GM12801 (cell line): ENCODE results near the gene CSK.

Source experiments
- TF ChIP-seq, protein P1 (sequence below): IDR thresholded peaks from one replicate; pipeline ENCODE4 v1.5.1; 2011; ENCODE audit warnings: control low read depth; ENCODE audit not compliant: insufficient read length; ENCODE audit errors: extremely low read depth

The CSK gene

DNA sequence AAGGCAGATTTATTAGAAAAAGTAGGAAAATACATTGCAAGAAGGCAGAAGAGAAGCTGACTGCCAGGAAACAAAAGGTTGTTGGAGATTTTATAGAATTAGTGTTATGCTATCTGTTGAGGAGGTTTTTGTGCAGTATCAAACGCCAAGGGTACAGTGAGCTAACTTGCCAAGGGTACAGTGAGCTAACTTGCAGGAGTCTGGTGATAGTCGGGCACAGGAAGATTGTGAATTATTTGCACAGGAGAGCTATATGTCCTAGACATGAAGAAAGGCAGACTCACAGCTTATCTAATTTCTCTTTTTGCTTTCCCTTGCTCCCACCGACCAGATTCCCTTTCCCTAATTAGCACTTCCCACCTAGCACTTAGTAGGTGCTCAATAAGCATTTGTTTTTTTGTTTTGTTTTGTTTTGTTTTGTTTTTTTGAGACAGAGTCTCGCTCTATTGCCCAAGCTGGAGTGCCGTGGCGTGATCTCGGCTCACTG, 2.7 kb upstream of the CSK start:
- TF ChIP-seq, protein P1, sequence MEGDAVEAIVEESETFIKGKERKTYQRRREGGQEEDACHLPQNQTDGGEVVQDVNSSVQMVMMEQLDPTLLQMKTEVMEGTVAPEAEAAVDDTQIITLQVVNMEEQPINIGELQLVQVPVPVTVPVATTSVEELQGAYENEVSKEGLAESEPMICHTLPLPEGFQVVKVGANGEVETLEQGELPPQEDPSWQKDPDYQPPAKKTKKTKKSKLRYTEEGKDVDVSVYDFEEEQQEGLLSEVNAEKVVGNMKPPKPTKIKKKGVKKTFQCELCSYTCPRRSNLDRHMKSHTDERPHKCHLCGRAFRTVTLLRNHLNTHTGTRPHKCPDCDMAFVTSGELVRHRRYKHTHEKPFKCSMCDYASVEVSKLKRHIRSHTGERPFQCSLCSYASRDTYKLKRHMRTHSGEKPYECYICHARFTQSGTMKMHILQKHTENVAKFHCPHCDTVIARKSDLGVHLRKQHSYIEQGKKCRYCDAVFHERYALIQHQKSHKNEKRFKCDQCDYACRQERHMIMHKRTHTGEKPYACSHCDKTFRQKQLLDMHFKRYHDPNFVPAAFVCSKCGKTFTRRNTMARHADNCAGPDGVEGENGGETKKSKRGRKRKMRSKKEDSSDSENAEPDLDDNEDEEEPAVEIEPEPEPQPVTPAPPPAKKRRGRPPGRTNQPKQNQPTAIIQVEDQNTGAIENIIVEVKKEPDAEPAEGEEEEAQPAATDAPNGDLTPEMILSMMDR: no peak

DNA sequence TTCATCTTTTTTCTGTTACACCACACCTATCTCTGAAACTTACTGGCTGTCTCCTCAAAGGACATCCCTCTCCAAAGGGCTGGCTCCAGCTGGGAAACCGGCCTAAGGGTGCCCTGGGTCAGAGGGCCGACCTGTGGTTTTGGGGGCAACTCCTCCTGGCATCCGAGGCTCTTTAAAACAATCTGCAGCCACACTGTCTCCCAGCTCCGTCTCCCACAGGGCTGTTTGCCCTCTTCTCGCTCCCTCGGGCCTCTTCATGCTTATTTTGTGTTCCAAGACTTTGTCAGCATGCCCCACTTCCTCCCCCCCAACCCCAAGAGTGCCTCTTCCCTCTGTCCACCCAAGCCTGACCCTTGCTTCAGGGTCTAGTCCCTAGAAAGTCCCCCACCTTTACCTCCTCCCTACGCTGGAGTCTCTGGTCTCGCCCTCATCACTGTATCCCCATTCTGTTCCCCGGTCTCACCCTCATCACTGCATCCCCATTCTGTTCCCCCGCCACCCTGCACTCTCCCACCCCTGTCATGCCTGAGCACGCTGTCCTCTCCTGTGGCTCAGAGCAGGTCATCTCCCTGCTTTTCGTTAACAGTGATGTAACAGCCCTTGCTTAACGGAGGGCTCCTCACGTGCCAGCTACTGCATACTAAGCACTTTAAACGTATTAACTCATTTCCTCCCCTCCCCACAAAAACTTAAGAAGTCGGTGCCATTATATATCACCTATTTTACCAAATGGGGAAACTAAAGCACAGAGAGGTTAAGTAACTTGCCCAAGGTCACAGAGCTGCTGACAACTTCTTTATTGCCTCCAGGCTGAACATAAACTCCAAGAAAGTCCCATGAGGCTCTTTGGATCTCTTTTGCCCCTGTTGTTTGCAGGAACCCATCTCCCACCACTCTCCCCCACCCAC, 1.1 kb upstream of the CSK start:
- TF ChIP-seq, protein P1: no peak

DNA sequence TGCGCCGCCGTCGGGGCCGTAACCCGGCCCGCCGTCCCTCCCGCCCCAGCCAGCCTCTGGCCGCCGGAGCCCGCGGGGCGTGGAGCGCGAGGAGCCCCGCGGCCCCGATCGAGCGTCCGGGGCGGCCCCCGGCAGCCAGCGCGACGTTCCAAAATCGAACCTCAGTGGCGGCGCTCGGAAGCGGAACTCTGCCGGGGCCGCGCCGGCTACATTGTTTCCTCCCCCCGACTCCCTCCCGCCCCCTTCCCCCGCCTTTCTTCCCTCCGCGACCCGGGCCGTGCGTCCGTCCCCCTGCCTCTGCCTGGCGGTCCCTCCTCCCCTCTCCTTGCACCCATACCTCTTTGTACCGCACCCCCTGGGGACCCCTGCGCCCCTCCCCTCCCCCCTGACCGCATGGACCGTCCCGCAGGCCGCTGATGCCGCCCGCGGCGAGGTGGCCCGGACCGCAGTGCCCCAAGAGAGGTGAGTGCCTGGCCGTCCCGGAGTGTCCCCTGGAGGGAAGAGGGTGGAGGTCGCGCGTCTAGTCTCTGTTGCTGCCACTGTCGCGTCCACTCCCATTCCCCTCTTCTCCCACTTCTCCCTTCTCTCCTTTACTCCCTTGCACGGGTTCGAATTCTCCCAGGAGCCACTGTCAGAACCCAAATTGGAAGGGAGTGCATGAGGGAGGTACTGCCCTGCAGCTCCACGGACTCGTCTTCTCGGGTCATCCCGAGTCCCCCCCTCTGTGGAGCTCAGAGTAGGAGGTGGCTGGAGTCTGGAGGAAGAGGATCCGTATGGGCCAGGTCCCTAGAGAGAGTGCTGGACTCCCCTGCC, 585 bp downstream of the CSK start:
- TF ChIP-seq, protein P1: no peak

DNA sequence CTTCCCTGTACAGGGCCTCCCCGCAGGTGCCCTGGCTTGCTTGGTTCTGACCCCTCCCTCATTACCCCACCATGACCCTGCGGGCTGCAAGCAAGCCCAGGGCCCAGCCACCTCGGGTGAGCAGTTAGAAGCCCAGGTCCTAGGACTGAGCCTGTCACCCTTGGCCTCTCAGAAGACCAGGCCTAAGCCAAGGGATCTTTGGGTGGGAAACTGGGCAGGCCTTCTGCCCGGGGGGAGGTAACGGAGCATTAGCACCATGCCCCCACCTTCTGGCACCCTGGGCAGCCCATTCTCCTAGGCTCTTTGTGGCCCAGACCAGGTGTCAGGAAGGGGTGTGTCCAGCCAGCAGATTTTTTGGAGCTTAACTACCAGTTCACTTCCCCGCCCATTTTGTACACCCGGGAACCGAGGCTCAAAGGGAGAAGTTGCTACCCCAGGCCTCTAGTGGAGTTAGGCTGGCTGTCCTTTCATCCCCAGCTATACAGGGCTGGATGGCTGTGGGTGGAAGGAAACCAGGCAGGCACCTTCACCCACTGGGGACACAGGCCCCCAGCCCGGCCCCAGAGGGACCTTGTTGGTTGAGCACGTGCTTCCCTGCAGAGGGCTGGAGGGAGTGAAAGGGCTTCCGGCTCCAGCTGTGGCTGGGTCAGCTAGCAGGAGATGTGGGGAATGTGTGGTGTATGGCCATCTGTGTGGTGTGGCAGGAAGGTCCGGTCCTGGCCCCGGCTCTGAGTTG, 1.4 kb downstream of the CSK start:
- TF ChIP-seq, protein P1: no peak

DNA sequence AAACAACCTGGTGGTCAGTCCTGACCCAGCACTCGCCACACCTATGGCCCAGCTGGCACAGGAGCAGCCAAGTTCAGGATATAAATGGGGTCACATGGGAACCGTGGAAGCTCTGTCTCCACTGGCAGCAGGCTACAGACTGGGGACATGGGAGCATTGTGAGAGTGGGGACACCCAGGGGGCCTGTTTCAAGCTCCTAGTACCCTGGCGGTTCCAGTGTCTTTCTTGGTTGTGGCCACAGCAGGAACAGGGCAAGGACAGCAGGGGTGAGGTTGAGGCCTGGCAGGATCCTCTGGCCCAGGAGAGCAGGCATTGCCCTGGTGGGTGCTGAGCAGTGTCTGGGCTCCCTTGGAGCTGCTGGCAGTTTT, 1.9 kb downstream of the CSK start:
- TF ChIP-seq, protein P1: no peak

DNA sequence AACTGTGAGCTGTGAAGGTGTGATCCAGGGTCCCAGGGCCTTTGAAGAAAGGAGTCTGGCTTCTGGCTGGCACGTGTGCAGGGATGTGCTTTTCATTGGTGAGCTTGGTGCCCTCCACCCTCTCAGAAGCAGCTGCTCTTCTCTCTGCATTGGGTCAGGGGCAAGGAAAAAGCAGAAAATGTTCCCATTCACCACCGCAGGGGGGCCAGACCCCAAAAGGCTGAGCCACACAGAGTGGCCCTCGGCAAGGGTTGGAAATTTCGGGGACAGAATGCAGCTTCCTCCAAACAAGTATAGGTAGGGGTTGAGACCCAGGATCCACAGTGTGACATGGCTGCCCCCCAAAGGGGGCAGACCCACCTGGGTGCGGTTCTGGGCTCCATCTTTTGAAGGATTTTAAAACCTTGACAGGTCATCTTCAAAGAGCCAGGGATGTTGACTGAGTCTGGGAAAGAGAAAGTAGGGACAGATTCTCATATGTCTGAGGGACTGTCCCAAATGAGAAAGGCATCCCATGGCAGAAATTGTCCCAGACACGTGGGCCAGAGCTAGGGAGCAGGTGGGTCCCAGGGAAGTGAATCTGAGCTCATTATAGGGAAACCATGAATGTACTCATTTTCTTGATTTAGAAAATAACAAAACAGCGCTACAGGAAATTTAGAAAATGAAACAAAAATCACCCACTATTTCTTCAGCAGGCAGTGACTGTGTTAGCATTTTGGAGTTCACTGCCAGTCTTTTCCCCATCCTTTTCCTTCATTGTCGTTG, 2.7 kb downstream of the CSK start:
- TF ChIP-seq, protein P1: no peak
